SK-N-SH treated with all-trans-retinoic acid at 6 μM for 48 hours (cell line): ENCODE measurements around the gene GALNT11.
A peak's percentile ranks its signal among the peaks of the same experiment; 100 is the strongest.

Source experiments
- ATAC-seq: fragments of 200-7000 bp; cut with Tn5 transposase; 3 replicates; pipeline ENCODE4 v1.9.1; 2020; ENCODE audit warnings: mild to moderate bottlenecking, moderate library complexity
- BACH2 ChIP-seq: fragments of 250-450 bp; sonication (Bioruptor Pico); IDR thresholded peaks from 2 replicates; pipeline ENCODE4 v1.9.0; 2021; ENCODE audit warnings: mild to moderate bottlenecking, borderline replicate concordance
- CSDC2 ChIP-seq: fragments of 250-450 bp; sonication (Bioruptor Pico); IDR thresholded peaks from 2 replicates; pipeline ENCODE4 v1.5.0; 2020; ENCODE audit warnings: mild to moderate bottlenecking, moderate library complexity
- CSRNP3 ChIP-seq: fragments of 250-450 bp; sonication (Bioruptor Pico); IDR thresholded peaks from 2 replicates; pipeline ENCODE4 v1.5.1; 2021; ENCODE audit warnings: mild to moderate bottlenecking, moderate library complexity
- ESRRG ChIP-seq: fragments of 250-450 bp; sonication (Bioruptor Pico); IDR thresholded peaks from 2 replicates; pipeline ENCODE4 v1.6.1; 2021; ENCODE audit warnings: mild to moderate bottlenecking
- GLIS3 ChIP-seq: fragments of 250-450 bp; sonication (Bioruptor Pico); IDR thresholded peaks from 2 replicates; pipeline ENCODE4 v1.5.0; 2020; ENCODE audit warnings: mild to moderate bottlenecking, moderate library complexity
- ISL1 ChIP-seq: fragments of 250-450 bp; sonication (Bioruptor Pico); IDR thresholded peaks from 2 replicates; pipeline ENCODE4 v2.1.2; 2022; ENCODE audit warnings: mild to moderate bottlenecking, moderate library complexity
- OSR1 ChIP-seq: fragments of 250-450 bp; sonication (Bioruptor Pico); IDR thresholded peaks from 2 replicates; pipeline ENCODE4 v1.8.0; 2022; ENCODE audit warnings: moderate library complexity, mild to moderate bottlenecking, inconsistent platforms
- PPARA ChIP-seq: fragments of 250-450 bp; sonication (Bioruptor Pico); IDR thresholded peaks from 2 replicates; pipeline ENCODE4 v1.5.0; 2020; ENCODE audit warnings: mild to moderate bottlenecking, borderline replicate concordance
- RARB ChIP-seq: fragments of 250-450 bp; sonication (Bioruptor Pico); IDR thresholded peaks from 2 replicates; pipeline ENCODE4 v1.8.0; 2021; ENCODE audit warnings: mild to moderate bottlenecking, moderate library complexity
- SNAI2 ChIP-seq: fragments of 250-450 bp; sonication (Bioruptor Pico); IDR thresholded peaks from 2 replicates; pipeline ENCODE4 v1.5.0; 2020; ENCODE audit warnings: mild to moderate bottlenecking, moderate library complexity
- TCF4 ChIP-seq: fragments of 250-450 bp; sonication (Bioruptor Pico); IDR thresholded peaks from 2 replicates; pipeline ENCODE4 v1.8.0; 2021; ENCODE audit warnings: mild to moderate bottlenecking, moderate library complexity, borderline replicate concordance
- TOX ChIP-seq: fragments of 250-450 bp; sonication (Bioruptor Pico); IDR thresholded peaks from 2 replicates; pipeline ENCODE4 v1.8.0; 2021; ENCODE audit warnings: mild to moderate bottlenecking, moderate library complexity, borderline replicate concordance
- ZC3H10 ChIP-seq: fragments of 250-450 bp; sonication (Bioruptor Pico); IDR thresholded peaks from 2 replicates; pipeline ENCODE4 v1.5.1; 2021; ENCODE audit warnings: mild to moderate bottlenecking, moderate library complexity
- ZFP3 ChIP-seq: fragments of 250-450 bp; sonication (Bioruptor Pico); IDR thresholded peaks from 2 replicates; pipeline ENCODE4 v1.5.0; 2020; ENCODE audit warnings: mild to moderate bottlenecking, moderate library complexity
- ZFP30 ChIP-seq: fragments of 450-650 bp; formaldehyde crosslinking; IDR thresholded peaks from 2 replicates; pipeline ENCODE4 v1.5.0; 2022; ENCODE audit warnings: mild to moderate bottlenecking, moderate library complexity
- ZNF565 ChIP-seq: fragments of 450-650 bp; formaldehyde crosslinking; conservative IDR thresholded peaks from 2 replicates; pipeline ENCODE4 v1.5.0; 2020; ENCODE audit warnings: low read depth, mild to moderate bottlenecking, moderate library complexity
- ZNF70 ChIP-seq: fragments of 450-650 bp; formaldehyde crosslinking; IDR thresholded peaks from 2 replicates; pipeline ENCODE4 v1.5.0; 2020; ENCODE audit warnings: mild to moderate bottlenecking, moderate library complexity
- ZNF8 ChIP-seq: fragments of 450-650 bp; formaldehyde crosslinking; IDR thresholded peaks from 2 replicates; pipeline ENCODE4 v1.5.0; 2020; ENCODE audit warnings: mild to moderate bottlenecking, moderate library complexity
- TF ChIP-seq, protein P1 (sequence below): fragments of 250-450 bp; sonication (Bioruptor Pico); IDR thresholded peaks from 2 replicates; pipeline ENCODE4 v1.5.0; 2020; ENCODE audit warnings: mild to moderate bottlenecking, moderate library complexity
- TF ChIP-seq, protein P2 (sequence below): fragments of 250-450 bp; sonication (Bioruptor Pico); IDR thresholded peaks from 2 replicates; pipeline ENCODE4 v1.8.0; 2021; ENCODE audit warnings: low read depth, mild to moderate bottlenecking, moderate library complexity, borderline replicate concordance
- TF ChIP-seq, protein P3 (sequence below): fragments of 250-450 bp; sonication (Bioruptor Pico); IDR thresholded peaks from 2 replicates; pipeline ENCODE4 v1.8.0; 2020; ENCODE audit warnings: mild to moderate bottlenecking, moderate library complexity, borderline replicate concordance

Gene GALNT11

DNA sequence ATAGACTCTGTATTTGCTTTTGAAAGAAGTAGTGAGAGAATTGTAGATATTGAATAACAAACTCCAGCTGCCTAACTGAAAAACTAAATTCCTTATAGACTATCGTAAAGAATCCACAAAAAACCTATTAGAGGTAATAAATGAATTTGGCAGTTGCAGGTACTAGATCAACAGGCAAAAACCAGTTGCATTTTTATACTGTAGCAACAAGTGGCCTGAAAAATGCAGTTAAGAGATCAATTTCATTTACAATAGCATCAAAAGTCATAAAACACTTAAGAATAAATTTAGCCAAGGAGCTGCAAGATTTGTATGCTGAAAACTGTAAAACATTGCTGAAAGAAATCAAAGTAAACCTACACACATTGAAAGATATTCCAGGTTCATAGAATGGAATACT lies 70.3 kb downstream of the GALNT11 start (continued):
- TF ChIP-seq ZFP3 (no peak), CSDC2 (CRISPR knock-in tag) (no peak)

DNA sequence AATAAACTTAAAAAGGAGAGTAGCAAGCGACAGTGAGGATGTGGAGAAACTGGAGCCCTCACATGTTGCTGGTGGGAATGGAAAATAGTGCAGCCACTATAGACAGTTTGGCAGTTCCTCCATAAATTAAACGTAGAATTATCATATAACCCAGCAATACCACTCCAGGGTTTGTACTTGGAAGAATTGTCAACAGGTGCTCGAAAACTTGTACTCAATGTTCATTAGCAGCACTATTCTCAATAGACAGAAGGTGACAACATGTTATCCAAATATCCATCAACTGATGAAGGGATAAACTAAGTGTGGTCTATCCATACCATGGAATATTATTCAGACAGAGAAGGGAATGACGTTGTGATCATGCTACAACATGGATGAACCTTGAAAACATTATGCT lies 71.9 kb downstream of the GALNT11 start:
- no peak for TF ChIP-seq ZNF565 (CRISPR knock-in tag)
- no peak for TF ChIP-seq RARB (CRISPR knock-in tag)
- no peak for TF ChIP-seq ZNF70 (CRISPR knock-in tag)
- no peak for TF ChIP-seq SNAI2 (CRISPR knock-in tag)
- no peak for TF ChIP-seq OSR1
- no peak for TF ChIP-seq CSRNP3 (CRISPR knock-in tag)
- no peak for TF ChIP-seq ZNF8 (CRISPR knock-in tag)
- no peak for TF ChIP-seq ESRRG (CRISPR knock-in tag)
- no peak for TF ChIP-seq BACH2 (CRISPR knock-in tag)
- TF ChIP-seq, protein P1, sequence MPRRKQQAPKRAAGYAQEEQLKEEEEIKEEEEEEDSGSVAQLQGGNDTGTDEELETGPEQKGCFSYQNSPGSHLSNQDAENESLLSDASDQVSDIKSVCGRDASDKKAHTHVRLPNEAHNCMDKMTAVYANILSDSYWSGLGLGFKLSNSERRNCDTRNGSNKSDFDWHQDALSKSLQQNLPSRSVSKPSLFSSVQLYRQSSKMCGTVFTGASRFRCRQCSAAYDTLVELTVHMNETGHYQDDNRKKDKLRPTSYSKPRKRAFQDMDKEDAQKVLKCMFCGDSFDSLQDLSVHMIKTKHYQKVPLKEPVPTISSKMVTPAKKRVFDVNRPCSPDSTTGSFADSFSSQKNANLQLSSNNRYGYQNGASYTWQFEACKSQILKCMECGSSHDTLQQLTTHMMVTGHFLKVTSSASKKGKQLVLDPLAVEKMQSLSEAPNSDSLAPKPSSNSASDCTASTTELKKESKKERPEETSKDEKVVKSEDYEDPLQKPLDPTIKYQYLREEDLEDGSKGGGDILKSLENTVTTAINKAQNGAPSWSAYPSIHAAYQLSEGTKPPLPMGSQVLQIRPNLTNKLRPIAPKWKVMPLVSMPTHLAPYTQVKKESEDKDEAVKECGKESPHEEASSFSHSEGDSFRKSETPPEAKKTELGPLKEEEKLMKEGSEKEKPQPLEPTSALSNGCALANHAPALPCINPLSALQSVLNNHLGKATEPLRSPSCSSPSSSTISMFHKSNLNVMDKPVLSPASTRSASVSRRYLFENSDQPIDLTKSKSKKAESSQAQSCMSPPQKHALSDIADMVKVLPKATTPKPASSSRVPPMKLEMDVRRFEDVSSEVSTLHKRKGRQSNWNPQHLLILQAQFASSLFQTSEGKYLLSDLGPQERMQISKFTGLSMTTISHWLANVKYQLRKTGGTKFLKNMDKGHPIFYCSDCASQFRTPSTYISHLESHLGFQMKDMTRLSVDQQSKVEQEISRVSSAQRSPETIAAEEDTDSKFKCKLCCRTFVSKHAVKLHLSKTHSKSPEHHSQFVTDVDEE, result no peak
- TF ChIP-seq ZFP30 (CRISPR knock-in tag), result no peak
- no peak for TF ChIP-seq TOX (CRISPR knock-in tag)
- no peak for TF ChIP-seq PPARA
- TF ChIP-seq ZFP3, result no peak
- TF ChIP-seq GLIS3 (CRISPR knock-in tag), result no peak
- ATAC-seq, result no peak

- TF ChIP-seq CSRNP3 (CRISPR knock-in tag), result no peak
- TF ChIP-seq ISL1 (CRISPR knock-in tag), result no peak
- TF ChIP-seq, protein P2, sequence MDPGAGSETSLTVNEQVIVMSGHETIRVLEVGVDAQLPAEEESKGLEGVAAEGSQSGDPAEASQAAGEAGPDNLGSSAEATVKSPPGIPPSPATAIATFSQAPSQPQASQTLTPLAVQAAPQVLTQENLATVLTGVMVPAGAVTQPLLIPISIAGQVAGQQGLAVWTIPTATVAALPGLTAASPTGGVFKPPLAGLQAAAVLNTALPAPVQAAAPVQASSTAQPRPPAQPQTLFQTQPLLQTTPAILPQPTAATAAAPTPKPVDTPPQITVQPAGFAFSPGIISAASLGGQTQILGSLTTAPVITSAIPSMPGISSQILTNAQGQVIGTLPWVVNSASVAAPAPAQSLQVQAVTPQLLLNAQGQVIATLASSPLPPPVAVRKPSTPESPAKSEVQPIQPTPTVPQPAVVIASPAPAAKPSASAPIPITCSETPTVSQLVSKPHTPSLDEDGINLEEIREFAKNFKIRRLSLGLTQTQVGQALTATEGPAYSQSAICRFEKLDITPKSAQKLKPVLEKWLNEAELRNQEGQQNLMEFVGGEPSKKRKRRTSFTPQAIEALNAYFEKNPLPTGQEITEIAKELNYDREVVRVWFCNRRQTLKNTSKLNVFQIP, result no peak
- no peak for TF ChIP-seq RARB (CRISPR knock-in tag)
- no peak for TF ChIP-seq SNAI2 (CRISPR knock-in tag)
- no peak for TF ChIP-seq OSR1
- no peak for TF ChIP-seq ZNF8 (CRISPR knock-in tag)
- no peak for TF ChIP-seq ZNF70 (CRISPR knock-in tag)
- no peak for TF ChIP-seq BACH2 (CRISPR knock-in tag)
- TF ChIP-seq, protein P3, sequence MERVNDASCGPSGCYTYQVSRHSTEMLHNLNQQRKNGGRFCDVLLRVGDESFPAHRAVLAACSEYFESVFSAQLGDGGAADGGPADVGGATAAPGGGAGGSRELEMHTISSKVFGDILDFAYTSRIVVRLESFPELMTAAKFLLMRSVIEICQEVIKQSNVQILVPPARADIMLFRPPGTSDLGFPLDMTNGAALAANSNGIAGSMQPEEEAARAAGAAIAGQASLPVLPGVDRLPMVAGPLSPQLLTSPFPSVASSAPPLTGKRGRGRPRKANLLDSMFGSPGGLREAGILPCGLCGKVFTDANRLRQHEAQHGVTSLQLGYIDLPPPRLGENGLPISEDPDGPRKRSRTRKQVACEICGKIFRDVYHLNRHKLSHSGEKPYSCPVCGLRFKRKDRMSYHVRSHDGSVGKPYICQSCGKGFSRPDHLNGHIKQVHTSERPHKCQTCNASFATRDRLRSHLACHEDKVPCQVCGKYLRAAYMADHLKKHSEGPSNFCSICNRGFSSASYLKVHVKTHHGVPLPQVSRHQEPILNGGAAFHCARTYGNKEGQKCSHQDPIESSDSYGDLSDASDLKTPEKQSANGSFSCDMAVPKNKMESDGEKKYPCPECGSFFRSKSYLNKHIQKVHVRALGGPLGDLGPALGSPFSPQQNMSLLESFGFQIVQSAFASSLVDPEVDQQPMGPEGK (CRISPR knock-in tag), result no peak
- no peak for TF ChIP-seq TOX (CRISPR knock-in tag)
- TF ChIP-seq TCF4 (CRISPR knock-in tag), result no peak
Measured at GRCh38 chr7:152103066-152103465, 77.6 kb downstream of the GALNT11 start.

GRCh38 chr7:152103691-152104090 lies 78.2 kb downstream of the GALNT11 start:
- peak; percentile 12 for ATAC-seq
- TF ChIP-seq ZNF70 (CRISPR knock-in tag), result no peak
- TF ChIP-seq ZFP3, result no peak
- TF ChIP-seq, protein P2, result no peak
- TF ChIP-seq RARB (CRISPR knock-in tag), result no peak
- TF ChIP-seq ZNF8 (CRISPR knock-in tag), result no peak
- TF ChIP-seq PPARA, result no peak
- TF ChIP-seq, protein P1, result no peak
- TF ChIP-seq ESRRG (CRISPR knock-in tag), result no peak
- TF ChIP-seq BACH2 (CRISPR knock-in tag), result no peak
- TF ChIP-seq ZFP30 (CRISPR knock-in tag), result no peak
- no peak for TF ChIP-seq ZC3H10 (CRISPR knock-in tag)

More at GRCh38 chr7:152103066-152103465, 77.6 kb downstream of the GALNT11 start:
- ATAC-seq, result no peak
